ENCODE measurements around the gene PLPP7.
A peak's percentile ranks its signal among the peaks of the same experiment; 100 is the strongest.
"Not testable (repeated sequence)": the region's sequence is repeated elsewhere in the genome, so short reads cannot be mapped to it uniquely, and the experiment has no call there.

PLPP7 gene

DNA sequence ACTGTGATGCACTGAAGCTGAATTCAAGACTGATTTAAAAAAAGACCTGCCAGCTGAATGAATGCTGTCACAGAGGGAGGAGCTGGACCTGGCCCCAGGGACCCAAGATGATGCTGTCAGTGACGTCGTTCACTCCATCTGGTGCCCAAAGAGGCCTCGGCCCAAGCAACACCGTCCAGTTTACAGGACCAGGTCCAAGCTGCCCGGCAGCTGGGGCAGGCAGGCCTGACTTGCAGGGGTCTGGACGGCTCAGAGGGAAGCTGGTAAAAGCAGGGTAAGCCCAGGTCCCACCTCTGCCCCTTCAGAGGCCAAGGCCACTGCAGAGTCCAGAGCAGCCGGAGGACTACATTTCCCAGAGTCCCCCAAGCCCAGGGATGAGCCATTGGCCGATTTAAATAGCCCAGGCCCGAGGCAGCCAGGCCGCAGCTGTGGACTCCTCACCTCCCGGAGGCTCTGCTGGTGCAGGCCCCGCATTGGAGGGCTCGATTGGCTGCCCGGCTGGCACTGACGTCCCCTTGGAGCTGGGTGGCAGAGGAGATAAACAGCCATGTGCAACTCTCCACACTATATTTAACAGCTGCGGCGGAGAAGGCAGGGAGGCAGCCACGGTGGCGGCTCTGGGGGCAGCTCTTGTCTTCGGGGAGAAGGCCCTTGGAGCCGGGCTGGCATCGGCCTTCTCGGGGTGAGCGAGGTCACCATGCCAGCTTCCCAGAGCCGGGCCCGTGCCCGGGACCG is at the start of gene PLPP7:
Gene PLPP7 (plus strand): TSS at position 423 of the 735 bp plus-strand sequence. CDS start 275 bp downstream, at position 698.
- DNase-seq (ENCODE audit: low read depth) = peak; percentile 82

DNA sequence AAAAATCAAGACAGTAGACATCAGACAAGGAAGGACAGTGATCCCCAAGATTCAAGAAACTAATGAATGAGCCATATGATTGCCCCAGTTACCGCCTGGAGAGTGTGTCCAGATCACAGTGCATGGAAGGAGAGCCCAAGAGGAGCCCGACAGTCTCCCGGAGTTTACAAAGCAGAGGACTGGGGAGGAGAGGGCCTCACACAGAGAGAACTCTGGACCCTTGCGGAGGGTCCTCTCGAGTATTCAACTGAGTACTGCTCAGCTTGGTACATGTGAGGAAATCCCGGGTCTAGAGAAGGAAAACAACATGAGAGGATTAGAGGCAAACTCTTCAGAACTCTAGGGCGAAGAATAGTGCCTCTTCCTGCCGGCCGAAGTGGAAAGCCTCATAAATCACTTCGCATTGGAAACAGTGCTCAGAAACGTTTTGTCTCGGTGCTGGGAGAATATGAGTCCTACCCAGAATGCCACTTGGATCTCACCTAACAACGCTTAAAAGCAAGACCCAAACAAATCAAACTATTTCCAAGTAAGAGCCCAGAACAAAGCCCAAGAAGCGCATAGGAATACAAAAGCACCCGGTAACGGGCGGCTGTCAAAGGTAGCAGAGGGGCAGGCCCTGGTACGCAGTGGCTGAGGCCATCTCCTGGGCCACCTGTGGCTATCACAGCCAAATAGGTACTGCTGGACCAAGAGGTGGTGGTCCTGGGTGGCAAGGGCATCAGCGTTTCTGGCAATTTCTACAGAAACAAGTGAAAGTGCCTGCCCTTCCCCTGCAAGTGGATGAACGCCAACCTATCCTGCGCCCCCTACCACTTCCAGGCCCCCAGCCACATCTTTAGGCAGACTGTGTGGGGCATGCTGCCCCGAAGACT is 49.2 kb upstream of the PLPP7 start:
- DNase-seq (ENCODE audit: low read depth) = no peak

DNA sequence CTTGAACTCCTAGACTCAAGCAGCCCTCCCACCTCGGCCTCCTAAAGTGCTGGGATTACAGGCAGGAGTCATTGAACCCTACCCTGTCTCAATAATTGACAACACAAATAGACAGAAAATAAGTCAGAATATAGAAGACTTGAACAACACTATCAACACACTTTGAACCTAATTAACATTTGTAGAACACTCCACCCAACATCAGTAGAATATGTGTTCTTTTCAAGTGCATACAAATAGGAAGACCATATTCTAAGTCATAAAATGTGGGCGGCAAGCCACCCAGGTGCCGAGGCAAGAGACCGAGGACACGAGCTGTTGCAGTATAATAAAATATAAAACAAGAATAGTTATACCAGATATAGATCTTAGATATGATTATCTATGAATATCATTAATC is 45.2 kb upstream of the PLPP7 start:
- DNase-seq (ENCODE audit: low read depth) = not testable (repeated sequence)

DNA sequence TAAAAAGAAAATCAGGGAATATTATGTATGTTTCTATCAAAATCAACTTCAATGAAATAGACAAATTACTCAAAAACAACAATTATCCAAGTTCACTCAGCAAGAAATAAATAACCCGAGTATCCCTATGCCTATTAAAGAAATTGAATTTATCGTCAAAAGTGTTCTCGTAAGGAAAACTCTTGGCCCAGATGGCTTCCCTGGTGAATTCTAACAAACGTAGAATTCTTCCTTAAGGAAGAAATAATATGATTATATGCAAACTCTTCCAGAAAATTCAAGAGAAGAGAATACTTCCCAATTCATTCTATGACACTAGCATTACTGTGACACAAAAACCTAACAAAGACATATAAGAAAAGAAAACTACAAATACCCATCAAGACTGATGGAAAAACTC is 42.9 kb upstream of the PLPP7 start:
- DNase-seq (ENCODE audit: low read depth) = no peak

GRCh38 chr9:131252120-131252519 is 37.4 kb upstream of the PLPP7 start:
- no peak for DNase-seq (ENCODE audit: low read depth)

DNA sequence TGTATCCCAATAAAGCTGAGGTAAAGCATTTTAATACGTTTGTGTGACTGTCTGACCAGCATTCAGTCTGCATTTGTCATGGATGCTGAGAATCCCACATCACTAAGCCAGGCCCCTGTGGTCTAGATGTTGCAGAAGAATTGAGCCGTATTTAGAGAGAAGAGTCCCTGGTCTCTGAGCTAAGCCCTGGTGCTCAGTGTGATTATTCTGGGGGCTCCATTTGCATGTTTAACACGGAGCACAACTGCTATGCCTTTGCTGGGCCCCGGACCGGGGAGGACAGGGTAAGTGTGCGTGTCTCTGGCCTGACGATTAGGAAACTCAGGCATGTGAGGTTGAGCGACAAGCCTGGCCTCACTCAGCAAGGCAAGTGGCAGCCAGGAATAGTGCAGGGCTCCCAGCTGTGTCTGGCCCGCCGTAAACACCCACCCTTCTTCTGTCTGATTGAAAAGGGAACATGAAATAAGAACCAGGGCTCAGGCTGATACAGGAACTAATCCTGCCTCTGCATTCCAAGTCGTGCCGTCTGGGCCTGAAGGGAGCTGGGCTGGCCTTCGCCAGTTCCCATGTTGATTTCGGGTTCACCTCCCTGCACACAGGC is 35.5 kb upstream of the PLPP7 start:
- no peak for DNase-seq (ENCODE audit: low read depth)

GRCh38 chr9:131254626-131255025 is 34.9 kb upstream of the PLPP7 start:
- no peak for DNase-seq (ENCODE audit: low read depth)

DNA sequence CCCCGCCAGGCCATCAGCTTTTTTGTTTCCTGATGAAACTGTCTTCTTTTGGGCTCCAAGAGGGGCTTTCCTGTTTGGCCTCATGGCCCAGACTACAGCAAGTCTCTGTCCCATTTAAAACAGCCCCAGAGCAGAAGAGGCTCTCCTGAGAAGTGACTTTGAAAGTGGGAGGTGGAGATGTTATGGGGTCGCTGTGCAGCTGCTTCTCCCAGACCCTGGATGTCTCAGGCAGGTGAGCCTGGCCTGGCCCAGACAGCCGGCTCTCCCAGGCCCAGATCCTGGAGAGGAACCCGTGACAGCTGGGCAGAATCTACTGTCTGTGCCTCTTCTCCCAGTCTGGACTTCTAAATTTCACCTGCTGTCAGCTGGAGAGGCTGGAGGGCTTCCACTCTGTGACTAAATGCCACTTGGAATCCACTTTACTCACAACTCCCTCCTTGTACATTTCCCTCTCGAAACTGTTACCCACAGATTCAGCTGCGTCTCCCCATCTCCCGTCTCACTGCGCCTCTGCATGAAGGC is 33.8 kb upstream of the PLPP7 start:
- DNase-seq (ENCODE audit: low read depth) = no peak

- DNase-seq (ENCODE audit: low read depth) = no peak
These were observed 32.1 kb upstream of the PLPP7 start for GRCh38 chr9:131257266-131258025.

- DNase-seq (ENCODE audit: low read depth) = no peak
These were observed 31.3 kb upstream of the PLPP7 start for GRCh38 chr9:131258186-131258585.

DNA sequence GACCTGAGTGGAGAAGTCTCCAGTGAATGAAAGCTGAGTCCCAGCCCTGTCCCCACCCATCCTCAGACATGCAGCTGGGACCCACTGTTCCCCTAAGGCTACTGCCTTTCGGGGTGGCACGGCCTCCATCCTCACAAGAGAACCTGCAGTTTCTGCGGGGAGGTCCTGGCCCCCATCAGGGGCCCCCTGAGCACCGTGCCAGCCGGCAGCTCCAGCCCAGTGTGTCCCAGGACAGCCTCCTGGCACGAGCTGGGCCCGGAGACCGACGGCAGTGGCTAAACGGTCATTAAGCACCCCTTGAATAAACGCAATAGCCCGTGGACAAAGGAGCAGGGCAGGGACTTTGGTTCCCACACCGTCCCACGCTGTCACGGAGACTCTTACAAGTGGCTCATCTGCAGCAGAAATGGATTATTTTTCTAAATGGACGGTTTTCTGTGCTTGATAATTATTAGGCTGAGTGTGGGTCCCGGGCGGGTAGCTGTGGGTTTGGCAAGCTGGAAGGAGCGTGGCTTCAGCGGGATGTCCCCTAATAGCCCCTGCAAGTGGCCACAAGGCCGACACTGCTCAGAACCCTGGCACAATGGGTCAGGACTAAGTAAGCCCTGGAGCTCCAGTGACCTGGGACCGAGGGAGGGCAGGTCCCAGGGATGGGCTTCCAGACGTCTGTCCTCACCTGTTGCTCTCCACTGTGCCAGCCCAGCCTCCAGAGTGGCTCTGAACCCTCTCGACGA is 30.7 kb upstream of the PLPP7 start:
- DNase-seq (ENCODE audit: low read depth) = no peak

DNA sequence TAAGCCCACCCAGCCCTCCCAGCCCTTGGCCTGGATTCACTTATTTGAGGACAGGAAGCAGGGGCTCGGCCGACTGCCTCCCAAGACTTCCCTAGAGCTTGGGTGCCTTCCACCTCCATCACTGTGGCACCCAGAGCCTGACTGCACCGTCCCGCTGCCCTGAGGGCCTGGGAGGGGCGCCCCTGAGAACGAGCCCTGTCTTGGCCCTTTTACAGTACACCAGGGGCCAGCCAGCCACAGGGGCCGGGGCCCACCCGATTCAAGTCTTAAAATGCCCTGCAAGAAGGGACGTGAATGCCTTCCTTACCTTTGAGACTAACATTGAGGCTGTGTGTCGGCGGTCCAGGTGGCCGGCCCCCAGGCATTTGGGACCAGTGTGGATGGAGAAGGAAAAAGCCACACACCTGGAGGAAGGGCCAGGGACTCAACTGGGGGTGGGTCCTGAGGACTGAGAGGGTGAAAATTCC is 30.1 kb upstream of the PLPP7 start:
- no peak for DNase-seq (ENCODE audit: low read depth)

- no peak for DNase-seq (ENCODE audit: low read depth)
These were observed 29.5 kb upstream of the PLPP7 start for GRCh38 chr9:131259916-131260597.

GRCh38 chr9:131260751-131261452 is 28.6 kb upstream of the PLPP7 start:
- no peak for DNase-seq (ENCODE audit: low read depth)

GRCh38 chr9:131262327-131263032 is 27.0 kb upstream of the PLPP7 start:
- DNase-seq (ENCODE audit: low read depth) = no peak

- DNase-seq (ENCODE audit: low read depth) = not testable (repeated sequence)
These were observed 26.5 kb upstream of the PLPP7 start for GRCh38 chr9:131263033-131263343.

DNA sequence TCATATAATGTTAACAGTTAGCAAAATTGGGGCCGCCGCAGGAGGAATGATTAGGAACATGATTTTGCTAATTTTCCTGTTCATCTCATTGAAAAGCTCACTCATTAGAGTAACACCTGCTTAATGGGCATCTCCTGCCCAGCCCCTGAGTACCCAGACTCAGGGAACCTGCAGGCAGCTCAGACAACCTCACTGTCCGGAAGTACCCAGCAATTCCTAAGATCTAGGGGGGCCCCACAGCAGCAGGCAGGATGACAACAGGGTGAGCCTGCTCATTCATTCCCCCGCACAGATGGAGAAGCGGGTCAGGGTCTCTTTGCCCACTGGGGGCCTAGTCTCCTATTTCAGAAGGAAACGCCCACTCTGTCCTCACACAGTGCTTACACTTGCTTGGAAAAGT is 25.8 kb upstream of the PLPP7 start:
- no peak for DNase-seq (ENCODE audit: low read depth)

DNA sequence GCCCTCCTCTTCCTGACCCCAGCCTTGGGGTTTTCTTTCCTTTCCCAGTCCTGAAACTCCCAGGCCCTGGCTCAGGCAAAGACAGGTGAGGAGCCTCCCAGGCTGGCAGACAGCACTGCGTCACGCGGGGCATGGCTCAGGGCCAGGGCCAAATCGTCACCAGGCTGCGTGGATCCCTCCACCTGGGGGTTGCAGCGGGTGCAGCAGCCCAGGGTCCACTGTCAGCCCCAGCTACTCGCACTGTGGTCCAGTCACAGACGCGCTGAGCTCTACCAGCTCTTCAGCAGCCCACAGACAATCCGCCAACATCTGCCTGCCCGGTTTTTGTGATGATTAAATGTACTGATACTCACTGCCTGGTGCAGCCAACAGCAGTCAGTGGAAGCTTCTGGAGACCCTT is 25.3 kb upstream of the PLPP7 start:
- DNase-seq (ENCODE audit: low read depth) = no peak

All from fibroblast of gingiva (primary cell).